ENCODE results near the gene CELF5.
A peak's percentile ranks its signal among the peaks of the same experiment; 100 is the strongest.

Gene CELF5

GRCh38 chr19:3224346-3225168 is at the start of gene CELF5:
TSS of gene CELF5 (plus strand) at chr19:3224661. CDS start at chr19:3224740, 79 bp downstream.
- DNase-seq = peak in 33 of 56 donors; percentile 4 to 78 (median 28)

GRCh38 chr19:3175781-3176714 is 48.4 kb upstream of the CELF5 start:
- no peak for DNase-seq

- DNase-seq = no peak
Observed at GRCh38 chr19:3176715-3177501, 47.6 kb upstream of the CELF5 start.

- no peak for DNase-seq
Observed at GRCh38 chr19:3178377-3178972, 46.0 kb upstream of the CELF5 start, which contains the start of gene S1PR4. TSS of gene S1PR4 (plus strand) at chr19:3178769. CDS start at chr19:3178793, 24 bp downstream.

- DNase-seq = no peak
Observed at GRCh38 chr19:3178973-3179738, 45.3 kb upstream of the CELF5 start.

- no peak for DNase-seq
Observed at GRCh38 chr19:3179739-3180293, 44.6 kb upstream of the CELF5 start.

GRCh38 chr19:3183721-3184641 is 40.5 kb upstream of the CELF5 start:
- no peak for DNase-seq

GRCh38 chr19:3184847-3185460 is 39.5 kb upstream of the CELF5 start:
- peak in 33 of 56 donors; percentile 46 to 94 (median 83) for DNase-seq

GRCh38 chr19:3185461-3186159 is 38.9 kb upstream of the CELF5 start, which contains the start of gene NCLN:
TSS of gene NCLN (plus strand) at chr19:3185930. CDS start at chr19:3186031, 101 bp downstream.
- peak; percentile 62 to 100 (median 96) for DNase-seq

- DNase-seq = peak in 1 of 56 donors; percentile 8
Observed at GRCh38 chr19:3186160-3186688, 38.2 kb upstream of the CELF5 start.

- DNase-seq = no peak
Observed at GRCh38 chr19:3186891-3187661, 37.4 kb upstream of the CELF5 start.

- no peak for DNase-seq
Observed at GRCh38 chr19:3187662-3188511, 36.6 kb upstream of the CELF5 start.

GRCh38 chr19:3188627-3189596 is 35.5 kb upstream of the CELF5 start:
- DNase-seq = no peak
